ENCODE measurements around the gene CPEB1.

Gene CPEB1

GRCh38 chr15:82640672-82641071 lies 6.5 kb downstream of the CPEB1 start:
- TF ChIP-seq FOXP2 (optimal IDR thresholded peaks at IDR 0.05; ENCODE audit: borderline replicate concordance, extremely low read depth, extremely low read length, insufficient read depth), result no peak
- TF ChIP-seq POLR2AphosphoS5 (IDR thresholded peaks at IDR 0.05; ENCODE audit: low read depth, low read length), result no peak
- TF ChIP-seq SIN3A (IDR thresholded peaks at IDR 0.05; ENCODE audit: borderline replicate concordance, insufficient read depth, low read length), result no peak
- no peak for TF ChIP-seq TAF1 (IDR thresholded peaks at IDR 0.05; ENCODE audit: borderline replicate concordance, insufficient read depth, low read length)
- TF ChIP-seq, protein P1, sequence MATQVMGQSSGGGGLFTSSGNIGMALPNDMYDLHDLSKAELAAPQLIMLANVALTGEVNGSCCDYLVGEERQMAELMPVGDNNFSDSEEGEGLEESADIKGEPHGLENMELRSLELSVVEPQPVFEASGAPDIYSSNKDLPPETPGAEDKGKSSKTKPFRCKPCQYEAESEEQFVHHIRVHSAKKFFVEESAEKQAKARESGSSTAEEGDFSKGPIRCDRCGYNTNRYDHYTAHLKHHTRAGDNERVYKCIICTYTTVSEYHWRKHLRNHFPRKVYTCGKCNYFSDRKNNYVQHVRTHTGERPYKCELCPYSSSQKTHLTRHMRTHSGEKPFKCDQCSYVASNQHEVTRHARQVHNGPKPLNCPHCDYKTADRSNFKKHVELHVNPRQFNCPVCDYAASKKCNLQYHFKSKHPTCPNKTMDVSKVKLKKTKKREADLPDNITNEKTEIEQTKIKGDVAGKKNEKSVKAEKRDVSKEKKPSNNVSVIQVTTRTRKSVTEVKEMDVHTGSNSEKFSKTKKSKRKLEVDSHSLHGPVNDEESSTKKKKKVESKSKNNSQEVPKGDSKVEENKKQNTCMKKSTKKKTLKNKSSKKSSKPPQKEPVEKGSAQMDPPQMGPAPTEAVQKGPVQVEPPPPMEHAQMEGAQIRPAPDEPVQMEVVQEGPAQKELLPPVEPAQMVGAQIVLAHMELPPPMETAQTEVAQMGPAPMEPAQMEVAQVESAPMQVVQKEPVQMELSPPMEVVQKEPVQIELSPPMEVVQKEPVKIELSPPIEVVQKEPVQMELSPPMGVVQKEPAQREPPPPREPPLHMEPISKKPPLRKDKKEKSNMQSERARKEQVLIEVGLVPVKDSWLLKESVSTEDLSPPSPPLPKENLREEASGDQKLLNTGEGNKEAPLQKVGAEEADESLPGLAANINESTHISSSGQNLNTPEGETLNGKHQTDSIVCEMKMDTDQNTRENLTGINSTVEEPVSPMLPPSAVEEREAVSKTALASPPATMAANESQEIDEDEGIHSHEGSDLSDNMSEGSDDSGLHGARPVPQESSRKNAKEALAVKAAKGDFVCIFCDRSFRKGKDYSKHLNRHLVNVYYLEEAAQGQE (IDR thresholded peaks at IDR 0.05; ENCODE audit: insufficient read depth in 1 of 2, low read depth in 2 of 2, low read length in 2 of 2), result no peak

- TF ChIP-seq POLR2AphosphoS5 (IDR thresholded peaks at IDR 0.05; ENCODE audit: low read depth, low read length) (no peak), FOXP2 (optimal IDR thresholded peaks at IDR 0.05; ENCODE audit: borderline replicate concordance, extremely low read depth, extremely low read length, insufficient read depth) (no peak), TAF1 (IDR thresholded peaks at IDR 0.05; ENCODE audit: borderline replicate concordance, insufficient read depth, low read length) (no peak), SIN3A (IDR thresholded peaks at IDR 0.05; ENCODE audit: borderline replicate concordance, insufficient read depth, low read length) (no peak)
- TF ChIP-seq, protein P1 (IDR thresholded peaks at IDR 0.05; ENCODE audit: insufficient read depth in 1 of 2, low read depth in 2 of 2, low read length in 2 of 2), result no peak
Measured at GRCh38 chr15:82635798-82636197, 11.4 kb downstream of the CPEB1 start.

GRCh38 chr15:82630033-82630432 lies 17.1 kb downstream of the CPEB1 start:
- TF ChIP-seq FOXP2 (optimal IDR thresholded peaks at IDR 0.05; ENCODE audit: borderline replicate concordance, extremely low read depth, extremely low read length, insufficient read depth) (no peak), TAF1 (IDR thresholded peaks at IDR 0.05; ENCODE audit: borderline replicate concordance, insufficient read depth, low read length) (no peak)
- TF ChIP-seq, protein P1 (IDR thresholded peaks at IDR 0.05; ENCODE audit: insufficient read depth in 1 of 2, low read depth in 2 of 2, low read length in 2 of 2), result no peak

DNA sequence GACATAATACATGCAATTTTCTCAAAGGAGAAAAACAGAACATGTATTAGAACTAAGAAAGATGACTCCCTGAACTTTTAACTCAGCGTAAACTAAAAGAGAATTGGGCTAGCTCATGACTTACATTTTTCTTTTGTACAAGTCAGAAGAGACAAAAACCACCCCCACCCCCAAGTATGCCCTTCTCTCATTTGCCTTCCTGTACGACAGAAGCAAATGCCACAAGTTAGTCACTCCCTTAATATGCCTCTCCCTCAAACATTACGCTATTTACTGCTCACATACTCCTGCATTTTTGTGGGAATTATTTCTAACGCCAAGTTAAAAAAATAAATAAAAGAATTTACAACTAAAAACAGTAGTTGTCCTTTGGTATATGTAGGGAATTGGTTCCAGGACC lies 22.0 kb downstream of the CPEB1 start:
- TF ChIP-seq SIN3A (IDR thresholded peaks at IDR 0.05; ENCODE audit: borderline replicate concordance, insufficient read depth, low read length), result no peak
- no peak for TF ChIP-seq TAF1 (IDR thresholded peaks at IDR 0.05; ENCODE audit: borderline replicate concordance, insufficient read depth, low read length)
- TF ChIP-seq, protein P1 (IDR thresholded peaks at IDR 0.05; ENCODE audit: insufficient read depth in 1 of 2, low read depth in 2 of 2, low read length in 2 of 2), result no peak
- no peak for TF ChIP-seq FOXP2 (optimal IDR thresholded peaks at IDR 0.05; ENCODE audit: borderline replicate concordance, extremely low read depth, extremely low read length, insufficient read depth)
- no peak for TF ChIP-seq POLR2AphosphoS5 (IDR thresholded peaks at IDR 0.05; ENCODE audit: low read depth, low read length)

- TF ChIP-seq POLR2AphosphoS5 (IDR thresholded peaks at IDR 0.05; ENCODE audit: low read depth, low read length) (no peak), TAF1 (IDR thresholded peaks at IDR 0.05; ENCODE audit: borderline replicate concordance, insufficient read depth, low read length) (no peak), FOXP2 (optimal IDR thresholded peaks at IDR 0.05; ENCODE audit: borderline replicate concordance, extremely low read depth, extremely low read length, insufficient read depth) (no peak), SIN3A (IDR thresholded peaks at IDR 0.05; ENCODE audit: borderline replicate concordance, insufficient read depth, low read length) (no peak)
- TF ChIP-seq, protein P1 (IDR thresholded peaks at IDR 0.05; ENCODE audit: insufficient read depth in 1 of 2, low read depth in 2 of 2, low read length in 2 of 2), result no peak
Measured at GRCh38 chr15:82624438-82624837, 22.7 kb downstream of the CPEB1 start.

All from PFSK-1 (cell line).